Measurements from ENCODE around the gene SMIM32.

- TF ChIP-seq, protein P1, sequence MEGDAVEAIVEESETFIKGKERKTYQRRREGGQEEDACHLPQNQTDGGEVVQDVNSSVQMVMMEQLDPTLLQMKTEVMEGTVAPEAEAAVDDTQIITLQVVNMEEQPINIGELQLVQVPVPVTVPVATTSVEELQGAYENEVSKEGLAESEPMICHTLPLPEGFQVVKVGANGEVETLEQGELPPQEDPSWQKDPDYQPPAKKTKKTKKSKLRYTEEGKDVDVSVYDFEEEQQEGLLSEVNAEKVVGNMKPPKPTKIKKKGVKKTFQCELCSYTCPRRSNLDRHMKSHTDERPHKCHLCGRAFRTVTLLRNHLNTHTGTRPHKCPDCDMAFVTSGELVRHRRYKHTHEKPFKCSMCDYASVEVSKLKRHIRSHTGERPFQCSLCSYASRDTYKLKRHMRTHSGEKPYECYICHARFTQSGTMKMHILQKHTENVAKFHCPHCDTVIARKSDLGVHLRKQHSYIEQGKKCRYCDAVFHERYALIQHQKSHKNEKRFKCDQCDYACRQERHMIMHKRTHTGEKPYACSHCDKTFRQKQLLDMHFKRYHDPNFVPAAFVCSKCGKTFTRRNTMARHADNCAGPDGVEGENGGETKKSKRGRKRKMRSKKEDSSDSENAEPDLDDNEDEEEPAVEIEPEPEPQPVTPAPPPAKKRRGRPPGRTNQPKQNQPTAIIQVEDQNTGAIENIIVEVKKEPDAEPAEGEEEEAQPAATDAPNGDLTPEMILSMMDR (conservative IDR thresholded peaks at IDR 0.05; ENCODE audit: low read length) = no peak
- TF ChIP-seq EZH2phosphoT487 (IDR thresholded peaks at IDR 0.05; ENCODE audit: borderline replicate concordance) = no peak
These were observed 37.2 kb downstream of the SMIM32 start for GRCh38 chr5:136155761-136156160.

Data from Loucy (cell line).